Measurements from ENCODE around the gene LYPD1.

- no peak for TF ChIP-seq CTCF (IDR thresholded peaks at IDR 0.05)
- TF ChIP-seq POLR2AphosphoS5 (IDR thresholded peaks at IDR 0.05; ENCODE audit: low read depth, low read length) = no peak
These were observed 758 bp downstream of the LYPD1 start for GRCh38 chr2:132668987-132669907.

All from Panc1 (cell line).